Uterus (tissue), 2 donors: ENCODE measurements around the gene MS4A18.

Experiments
- CTCF ChIP-seq, 4 experiments: fragments of 200-600 bp in 2 of 4; fragments of 450-650 bp in 2 of 4; sonication (generic) in 2 of 4; IDR thresholded peaks; one replicate each; pipeline ENCODE4 v1.5.1; 2016 to 2019; ENCODE audit warnings: antibody characterized with exemption in 4 of 4, mild to moderate bottlenecking in 2 of 4, moderate library complexity in 1 of 4
- POLR2A ChIP-seq, 2 donors: fragments of 450-650 bp; IDR thresholded peaks; one replicate each; pipeline ENCODE4 v1.6.1; 2016; ENCODE audit warnings: antibody characterized with exemption in 2 of 2, mild to moderate bottlenecking in 1 of 2, moderate library complexity in 1 of 2

- no peak for TF ChIP-seq CTCF (IDR thresholded peaks at IDR 0.05)
- TF ChIP-seq POLR2A (IDR thresholded peaks at IDR 0.05), result no peak
These were observed 16.9 kb downstream of the MS4A18 start for GRCh38 chr11:60741421-60741820.
